ENCODE results near the gene RPLP2. TPM values are rescaled to one million over a fixed set of nuclear protein-coding genes. Genes with fewer than 3 reads are reported as not detected.

RPLP2 gene
- polyA plus RNA-seq (2011; rRNA removed), result 1,103 and 1,199 TPM in 2 replicates
- polyA minus RNA-seq (2011; rRNA and poly(A)+ RNA removed), result 580 and 714 TPM in 2 replicates

DNA sequence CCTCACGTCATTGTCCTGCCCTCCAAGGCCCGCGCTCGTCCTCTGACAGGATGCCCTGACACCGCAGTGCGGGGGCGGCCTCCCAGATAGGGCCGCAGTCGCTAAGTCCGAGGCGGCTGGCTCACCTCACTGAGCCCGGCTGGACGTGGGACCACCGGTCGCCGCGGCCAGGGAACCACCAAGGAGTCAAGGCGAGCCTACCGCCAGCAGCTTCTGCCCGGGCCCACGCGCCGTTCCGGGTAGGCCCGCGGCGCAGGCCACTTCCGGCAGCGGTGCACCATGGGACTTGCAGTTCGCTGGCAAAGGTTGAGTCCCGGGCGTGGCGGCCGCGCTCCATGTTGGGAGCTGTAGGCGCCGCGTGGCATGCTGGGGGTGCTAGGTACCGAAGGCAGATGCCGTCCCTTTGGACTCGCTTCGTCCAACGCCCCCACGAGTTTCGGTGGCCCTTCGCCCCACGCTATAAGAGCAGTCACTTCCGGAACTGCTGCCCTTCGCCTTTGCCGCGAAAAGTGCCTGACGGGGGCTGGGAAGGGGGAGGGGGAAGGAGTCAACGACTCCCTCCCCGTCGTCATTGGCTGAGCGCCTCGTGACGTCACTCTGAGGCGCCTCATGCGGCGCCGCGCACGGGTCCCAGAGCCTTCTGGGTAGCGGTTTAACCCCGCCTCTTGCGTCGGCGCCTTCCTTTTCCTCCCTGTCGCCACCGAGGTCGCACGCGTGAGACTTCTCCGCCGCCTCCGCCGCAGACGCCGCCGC lies at the start of gene RPLP2:
Gene RPLP2, plus strand, starts transcription at position 681 of the 753 bp plus-strand sequence. CDS start 268 bp downstream, outside the sequence.
- ChIA-PET CTCF (interaction anchor here (0.8 to 0.9 kb wide), 2 partner anchors 10 to 25 kb away, joined by 3 read pairs; no protein-coding TSS in a partner anchor), POLR2A (interaction anchor here (0.6 to 1.3 kb wide), 3 partner anchors 10 to 83 kb away, joined by 4 to 24 read pairs (median 5); partner anchors contain the start of gene PNPLA2)
- H3K4me3 ChIP-seq (ENCODE audit: low read depth, low read length), result peak within 1 kb of the TSS; percentile 93
- peak; percentile 69 for DNase-seq (ENCODE audit: low read depth)
- H3K27me3 ChIP-seq (ENCODE audit: control insufficient read depth, insufficient read depth, low read length), result no peaks in the 10 kb centered on the region
- TF ChIP-seq, protein P1, sequence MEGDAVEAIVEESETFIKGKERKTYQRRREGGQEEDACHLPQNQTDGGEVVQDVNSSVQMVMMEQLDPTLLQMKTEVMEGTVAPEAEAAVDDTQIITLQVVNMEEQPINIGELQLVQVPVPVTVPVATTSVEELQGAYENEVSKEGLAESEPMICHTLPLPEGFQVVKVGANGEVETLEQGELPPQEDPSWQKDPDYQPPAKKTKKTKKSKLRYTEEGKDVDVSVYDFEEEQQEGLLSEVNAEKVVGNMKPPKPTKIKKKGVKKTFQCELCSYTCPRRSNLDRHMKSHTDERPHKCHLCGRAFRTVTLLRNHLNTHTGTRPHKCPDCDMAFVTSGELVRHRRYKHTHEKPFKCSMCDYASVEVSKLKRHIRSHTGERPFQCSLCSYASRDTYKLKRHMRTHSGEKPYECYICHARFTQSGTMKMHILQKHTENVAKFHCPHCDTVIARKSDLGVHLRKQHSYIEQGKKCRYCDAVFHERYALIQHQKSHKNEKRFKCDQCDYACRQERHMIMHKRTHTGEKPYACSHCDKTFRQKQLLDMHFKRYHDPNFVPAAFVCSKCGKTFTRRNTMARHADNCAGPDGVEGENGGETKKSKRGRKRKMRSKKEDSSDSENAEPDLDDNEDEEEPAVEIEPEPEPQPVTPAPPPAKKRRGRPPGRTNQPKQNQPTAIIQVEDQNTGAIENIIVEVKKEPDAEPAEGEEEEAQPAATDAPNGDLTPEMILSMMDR (IDR thresholded peaks at IDR 0.05; ENCODE audit: insufficient read depth, low read depth, low read length), result no peak
- H3K36me3 ChIP-seq (ENCODE audit: control insufficient read depth, insufficient read depth, low read length), result peaks cover 23% of the 10 kb centered on the region

DNA sequence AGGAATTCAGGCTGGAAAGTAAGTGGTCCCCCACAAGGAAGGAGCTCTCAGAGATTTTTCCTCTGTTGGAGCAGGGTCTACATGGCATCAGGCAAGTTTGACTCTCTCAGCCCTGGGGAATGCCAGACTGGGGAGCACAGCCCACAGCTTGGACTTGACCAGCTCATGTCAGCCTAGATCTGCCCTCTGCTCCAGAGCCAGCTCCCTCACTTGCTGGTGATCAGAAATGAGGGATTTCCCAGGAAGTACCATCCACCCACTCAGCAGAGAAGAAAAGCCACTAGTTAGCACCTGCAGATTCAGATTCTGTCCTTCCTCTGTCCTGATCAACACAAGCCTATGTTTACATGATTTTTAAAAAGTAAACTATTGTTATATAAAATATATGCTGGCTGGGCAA lies 49.5 kb upstream of the RPLP2 start:
- peaks cover 28% of the 10 kb centered on the region for H3K36me3 ChIP-seq (ENCODE audit: control insufficient read depth, insufficient read depth, low read length)
- H3K4me3 ChIP-seq (ENCODE audit: low read depth, low read length), result no peak overlapping the region
- CTCF ChIA-PET, result interaction anchor here (2.6 to 4.5 kb wide), 2 partner anchors 23 to 33 kb away, joined by 9 to 19 read pairs; no protein-coding TSS in a partner anchor
- TF ChIP-seq, protein P1 (IDR thresholded peaks at IDR 0.05; ENCODE audit: insufficient read depth, low read depth, low read length), result no peak
- no peaks in the 10 kb centered on the region for H3K27me3 ChIP-seq (ENCODE audit: control insufficient read depth, insufficient read depth, low read length)
- no peak for DNase-seq (ENCODE audit: low read depth)
- POLR2A ChIA-PET, result no interaction called here

DNA sequence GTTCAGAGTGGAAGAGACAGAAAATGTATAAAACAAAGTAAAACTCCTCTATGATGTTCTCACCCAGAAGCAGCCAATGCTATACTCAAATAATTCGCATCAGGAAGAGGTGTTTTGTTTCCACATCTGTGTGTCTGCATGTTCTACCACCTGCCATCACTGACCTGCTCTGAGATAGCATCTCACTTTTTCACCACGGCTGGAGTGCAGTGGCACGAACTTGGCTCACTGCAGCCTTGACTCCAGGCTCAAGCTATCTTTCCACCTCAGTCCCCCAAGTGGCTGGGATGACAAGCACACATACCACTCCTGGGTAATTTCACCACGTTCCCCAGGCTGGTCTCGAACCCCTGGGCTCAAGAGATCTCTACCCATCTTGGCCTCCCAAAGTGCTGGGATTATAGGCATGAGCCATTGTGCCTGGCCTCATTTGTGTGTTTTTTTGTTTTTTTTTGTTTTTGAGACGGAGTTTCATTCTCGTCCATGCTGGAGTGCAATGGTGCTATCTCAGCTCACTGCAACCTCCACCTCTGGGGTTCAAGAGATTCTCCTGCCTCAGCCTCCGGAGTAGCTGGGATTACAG lies 48.1 kb upstream of the RPLP2 start:
- Histone ChIP-seq H3K27me3 (ENCODE audit: control insufficient read depth, insufficient read depth, low read length) (no peaks in the 10 kb centered on the region), H3K36me3 (ENCODE audit: control insufficient read depth, insufficient read depth, low read length) (peaks cover 31% of the 10 kb centered on the region), H3K4me3 (ENCODE audit: low read depth, low read length) (no peak overlapping the region)
- TF ChIP-seq, protein P1 (IDR thresholded peaks at IDR 0.05; ENCODE audit: insufficient read depth, low read depth, low read length), result no peak
- ChIA-PET CTCF (interaction anchor here (0.7 to 3.9 kb wide), 5 partner anchors 21 to 207 kb away, joined by 3 to 19 read pairs (median 6); no protein-coding TSS in a partner anchor), POLR2A (no interaction called here)
- no peak for DNase-seq (ENCODE audit: low read depth)

DNA sequence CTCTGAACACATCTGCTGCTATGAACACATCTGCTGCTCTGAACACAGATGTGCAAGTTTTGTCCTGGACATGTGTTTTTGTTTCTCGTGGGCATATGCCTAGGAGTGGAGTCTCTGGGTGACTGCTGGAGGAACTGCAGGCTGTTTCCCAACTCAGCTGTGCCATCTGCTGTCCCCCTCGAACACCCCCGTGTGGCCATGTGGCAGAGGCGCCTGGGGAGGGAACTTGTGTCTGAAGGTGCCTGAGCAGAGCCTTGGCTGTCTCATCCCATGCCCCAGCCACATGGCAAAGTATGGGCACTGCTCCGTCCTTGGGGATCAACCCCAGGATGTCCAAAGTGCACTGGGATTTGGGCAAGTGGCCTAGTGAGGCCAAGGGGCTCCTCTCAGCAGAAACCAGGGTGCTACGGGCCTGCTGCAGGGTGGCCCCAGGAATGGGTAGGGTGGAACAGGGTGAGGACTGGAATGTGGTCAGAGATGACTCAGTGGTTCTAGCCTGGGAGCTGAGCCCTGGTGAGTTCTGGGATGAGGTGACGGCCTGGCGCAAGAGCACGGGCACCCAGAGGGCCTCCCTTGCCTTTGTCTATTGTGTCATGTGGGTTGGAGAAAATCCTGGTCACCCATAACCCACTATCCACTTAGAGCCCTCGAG lies 47.2 kb upstream of the RPLP2 start:
- POLR2A ChIA-PET, result no interaction called here
- CTCF ChIA-PET, result interaction anchor here (0.8 to 3.9 kb wide), 3 partner anchors 21 to 208 kb away, joined by 4 to 19 read pairs (median 9); no protein-coding TSS in a partner anchor
- Histone ChIP-seq H3K27me3 (ENCODE audit: control insufficient read depth, insufficient read depth, low read length) (no peaks in the 10 kb centered on the region), H3K4me3 (ENCODE audit: low read depth, low read length) (no peak overlapping the region), H3K36me3 (ENCODE audit: control insufficient read depth, insufficient read depth, low read length) (peaks cover 33% of the 10 kb centered on the region)
- DNase-seq (ENCODE audit: low read depth), result no peak
- TF ChIP-seq, protein P1 (IDR thresholded peaks at IDR 0.05; ENCODE audit: insufficient read depth, low read depth, low read length), result peak; percentile 49

Measured in BJ (cell line).